PFSK-1 (cell line): ENCODE results near the gene CACNG4.

ENCODE experiments used
- FOXP2 ChIP-seq: optimal IDR thresholded peaks from 2 replicates; pipeline ENCODE3; 2011; ENCODE audit warnings: borderline replicate concordance, control low read depth, inconsistent platforms; ENCODE audit not compliant: insufficient read depth; ENCODE audit errors: extremely low read length, extremely low read depth
- POLR2AphosphoS5 ChIP-seq: IDR thresholded peaks from 2 replicates; pipeline ENCODE4 v1.6.1; 2012; ENCODE audit warnings: low read depth, mild to moderate bottlenecking, control low read depth, low read length, moderate library complexity
- SIN3A ChIP-seq: IDR thresholded peaks from 2 replicates; pipeline ENCODE4 v1.6.1; 2012; ENCODE audit warnings: mild to moderate bottlenecking, low read length, moderate library complexity, borderline replicate concordance; ENCODE audit not compliant: insufficient read depth
- TAF1 ChIP-seq: IDR thresholded peaks from 2 replicates; pipeline ENCODE4 v1.6.1; 2012; ENCODE audit warnings: low read length, control low read depth, borderline replicate concordance; ENCODE audit not compliant: insufficient read depth
- TF ChIP-seq, protein P1 (sequence below), 2 experiments: IDR thresholded peaks; 2 replicates each; pipeline versions ENCODE4 v1.6.1 to v1.8.0; 2011 to 2012; ENCODE audit warnings: low read depth in 2 of 2, low read length in 2 of 2, control low read depth in 1 of 2, inconsistent platforms in 1 of 2, mild to moderate bottlenecking in 1 of 2, moderate library complexity in 1 of 2; ENCODE audit not compliant: insufficient read depth in 1 of 2

The CACNG4 gene

GRCh38 chr17:67049025-67049739 is 84.7 kb downstream of the CACNG4 start:
- TF ChIP-seq POLR2AphosphoS5, result no peak
- TF ChIP-seq, protein P1, sequence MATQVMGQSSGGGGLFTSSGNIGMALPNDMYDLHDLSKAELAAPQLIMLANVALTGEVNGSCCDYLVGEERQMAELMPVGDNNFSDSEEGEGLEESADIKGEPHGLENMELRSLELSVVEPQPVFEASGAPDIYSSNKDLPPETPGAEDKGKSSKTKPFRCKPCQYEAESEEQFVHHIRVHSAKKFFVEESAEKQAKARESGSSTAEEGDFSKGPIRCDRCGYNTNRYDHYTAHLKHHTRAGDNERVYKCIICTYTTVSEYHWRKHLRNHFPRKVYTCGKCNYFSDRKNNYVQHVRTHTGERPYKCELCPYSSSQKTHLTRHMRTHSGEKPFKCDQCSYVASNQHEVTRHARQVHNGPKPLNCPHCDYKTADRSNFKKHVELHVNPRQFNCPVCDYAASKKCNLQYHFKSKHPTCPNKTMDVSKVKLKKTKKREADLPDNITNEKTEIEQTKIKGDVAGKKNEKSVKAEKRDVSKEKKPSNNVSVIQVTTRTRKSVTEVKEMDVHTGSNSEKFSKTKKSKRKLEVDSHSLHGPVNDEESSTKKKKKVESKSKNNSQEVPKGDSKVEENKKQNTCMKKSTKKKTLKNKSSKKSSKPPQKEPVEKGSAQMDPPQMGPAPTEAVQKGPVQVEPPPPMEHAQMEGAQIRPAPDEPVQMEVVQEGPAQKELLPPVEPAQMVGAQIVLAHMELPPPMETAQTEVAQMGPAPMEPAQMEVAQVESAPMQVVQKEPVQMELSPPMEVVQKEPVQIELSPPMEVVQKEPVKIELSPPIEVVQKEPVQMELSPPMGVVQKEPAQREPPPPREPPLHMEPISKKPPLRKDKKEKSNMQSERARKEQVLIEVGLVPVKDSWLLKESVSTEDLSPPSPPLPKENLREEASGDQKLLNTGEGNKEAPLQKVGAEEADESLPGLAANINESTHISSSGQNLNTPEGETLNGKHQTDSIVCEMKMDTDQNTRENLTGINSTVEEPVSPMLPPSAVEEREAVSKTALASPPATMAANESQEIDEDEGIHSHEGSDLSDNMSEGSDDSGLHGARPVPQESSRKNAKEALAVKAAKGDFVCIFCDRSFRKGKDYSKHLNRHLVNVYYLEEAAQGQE (IDR thresholded peaks at IDR 0.05; ENCODE audit: insufficient read depth in 1 of 2, low read depth in 2 of 2, low read length in 2 of 2), result no peak
- TF ChIP-seq TAF1, result no peak
- no peak for TF ChIP-seq SIN3A
- no peak for TF ChIP-seq FOXP2

GRCh38 chr17:67050066-67050465 is 85.6 kb downstream of the CACNG4 start:
- no peak for TF ChIP-seq FOXP2
- TF ChIP-seq, protein P1 (IDR thresholded peaks at IDR 0.05; ENCODE audit: insufficient read depth in 1 of 2, low read depth in 2 of 2, low read length in 2 of 2), result no peak
- no peak for TF ChIP-seq POLR2AphosphoS5
- no peak for TF ChIP-seq SIN3A

DNA sequence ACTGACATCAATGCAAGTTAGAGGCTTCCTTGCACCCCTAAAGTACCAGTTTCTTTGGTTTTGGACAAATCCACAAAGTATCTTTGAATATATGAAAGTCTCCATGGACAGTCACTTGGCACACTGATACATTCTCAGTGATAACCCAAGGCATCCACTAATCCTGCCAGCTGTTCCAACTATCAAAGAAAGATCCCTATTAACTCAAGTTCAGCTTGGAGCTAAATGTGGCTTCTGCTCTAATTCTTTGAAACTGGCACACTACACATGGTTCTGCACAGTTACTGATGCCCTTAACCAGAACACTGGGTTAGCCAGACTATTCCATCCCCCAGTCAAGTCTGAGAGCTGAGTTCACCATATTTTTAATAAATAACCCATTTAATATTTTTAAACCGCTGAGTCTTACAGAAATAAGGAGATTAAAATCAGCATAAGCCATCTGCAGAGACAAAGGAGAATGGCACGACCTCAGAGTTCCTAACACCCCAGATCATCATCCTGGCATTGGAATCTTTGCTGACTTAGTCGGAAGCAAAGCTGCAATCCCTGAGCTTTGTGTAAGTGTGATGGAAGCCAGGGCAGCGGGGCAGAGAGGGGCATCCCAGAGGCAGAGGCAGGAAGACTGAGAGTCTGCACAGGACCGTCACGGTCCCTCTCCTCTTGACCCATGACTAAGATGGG is 86.1 kb downstream of the CACNG4 start:
- TF ChIP-seq TAF1 (no peak), POLR2AphosphoS5 (no peak), SIN3A (no peak), FOXP2 (no peak)
- TF ChIP-seq, protein P1 (IDR thresholded peaks at IDR 0.05; ENCODE audit: insufficient read depth in 1 of 2, low read depth in 2 of 2, low read length in 2 of 2), result no peak

GRCh38 chr17:67051155-67051538 is 86.6 kb downstream of the CACNG4 start:
- TF ChIP-seq SIN3A (no peak), FOXP2 (no peak), TAF1 (no peak), POLR2AphosphoS5 (no peak)
- TF ChIP-seq, protein P1 (IDR thresholded peaks at IDR 0.05; ENCODE audit: insufficient read depth in 1 of 2, low read depth in 2 of 2, low read length in 2 of 2), result no peak
